ENCODE results near the gene LAD1.

DNA sequence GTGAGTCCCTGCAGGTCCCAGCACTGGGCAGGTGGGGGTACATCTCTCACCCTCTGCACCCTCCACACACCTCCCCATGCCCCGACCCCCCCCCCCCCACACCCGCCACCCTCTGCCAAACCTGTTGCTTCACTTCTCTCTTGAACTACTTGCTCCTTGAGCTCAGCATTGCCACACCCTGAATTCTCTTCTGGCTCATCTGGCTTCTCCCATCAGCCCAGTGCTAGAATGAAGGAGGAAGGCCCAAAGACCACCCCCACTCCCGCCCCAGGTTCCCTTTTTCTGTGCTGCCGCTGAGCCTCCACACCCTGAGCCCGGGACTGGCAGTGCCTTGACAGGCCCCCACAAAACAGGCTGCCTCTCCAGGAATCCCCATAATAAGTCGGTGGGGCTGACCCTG is 28.8 kb upstream of the LAD1 start:
- TF ChIP-seq, protein P1, sequence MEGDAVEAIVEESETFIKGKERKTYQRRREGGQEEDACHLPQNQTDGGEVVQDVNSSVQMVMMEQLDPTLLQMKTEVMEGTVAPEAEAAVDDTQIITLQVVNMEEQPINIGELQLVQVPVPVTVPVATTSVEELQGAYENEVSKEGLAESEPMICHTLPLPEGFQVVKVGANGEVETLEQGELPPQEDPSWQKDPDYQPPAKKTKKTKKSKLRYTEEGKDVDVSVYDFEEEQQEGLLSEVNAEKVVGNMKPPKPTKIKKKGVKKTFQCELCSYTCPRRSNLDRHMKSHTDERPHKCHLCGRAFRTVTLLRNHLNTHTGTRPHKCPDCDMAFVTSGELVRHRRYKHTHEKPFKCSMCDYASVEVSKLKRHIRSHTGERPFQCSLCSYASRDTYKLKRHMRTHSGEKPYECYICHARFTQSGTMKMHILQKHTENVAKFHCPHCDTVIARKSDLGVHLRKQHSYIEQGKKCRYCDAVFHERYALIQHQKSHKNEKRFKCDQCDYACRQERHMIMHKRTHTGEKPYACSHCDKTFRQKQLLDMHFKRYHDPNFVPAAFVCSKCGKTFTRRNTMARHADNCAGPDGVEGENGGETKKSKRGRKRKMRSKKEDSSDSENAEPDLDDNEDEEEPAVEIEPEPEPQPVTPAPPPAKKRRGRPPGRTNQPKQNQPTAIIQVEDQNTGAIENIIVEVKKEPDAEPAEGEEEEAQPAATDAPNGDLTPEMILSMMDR (conservative IDR thresholded peaks at IDR 0.05; ENCODE audit: low read length): no peak
- TF ChIP-seq EZH2phosphoT487 (IDR thresholded peaks at IDR 0.05; ENCODE audit: borderline replicate concordance): no peak
